Uterus (tissue), 2 donors: Measurements from ENCODE around the gene CASP10.

Experiments
- CTCF ChIP-seq, 4 experiments: fragments of 200-600 bp in 2 of 4; fragments of 450-650 bp in 2 of 4; sonication (generic) in 2 of 4; IDR thresholded peaks; one replicate each; pipeline ENCODE4 v1.5.1; 2016 to 2019; ENCODE audit warnings: antibody characterized with exemption in 4 of 4, mild to moderate bottlenecking in 2 of 4, moderate library complexity in 1 of 4
- POLR2A ChIP-seq, 2 donors: fragments of 450-650 bp; IDR thresholded peaks; one replicate each; pipeline ENCODE4 v1.6.1; 2016; ENCODE audit warnings: antibody characterized with exemption in 2 of 2, mild to moderate bottlenecking in 1 of 2, moderate library complexity in 1 of 2

- TF ChIP-seq CTCF (IDR thresholded peaks at IDR 0.05) (no peak), POLR2A (IDR thresholded peaks at IDR 0.05) (no peak)
Measured at GRCh38 chr2:201248288-201248844, 65.4 kb downstream of the CASP10 start.
